Measurements from ENCODE around the gene ENC1. TPM values are rescaled to one million over a fixed set of nuclear protein-coding genes. Genes with fewer than 3 reads are reported as not detected.

ENC1 gene
- total RNA-seq, 1 donor from 2014 or later = 3.8 TPM

DNA sequence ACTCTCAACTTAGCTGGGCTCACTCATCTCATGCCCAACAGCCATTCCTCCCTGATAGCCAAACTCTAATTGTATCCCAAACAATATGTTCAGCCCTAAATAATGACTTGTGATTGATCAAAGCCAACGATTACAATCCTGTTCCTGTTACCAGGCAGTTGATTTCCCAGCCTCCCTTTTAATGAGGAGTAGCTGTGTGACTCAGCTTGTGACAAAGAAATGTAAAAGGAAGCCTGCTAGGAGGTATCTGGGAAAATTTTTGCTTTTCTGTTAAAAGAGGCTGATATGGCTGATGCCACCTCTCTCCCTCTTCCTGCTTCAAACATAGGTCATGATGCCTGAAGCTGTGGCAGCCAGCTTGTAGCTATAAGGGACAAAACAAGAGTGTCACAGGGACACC, 19.6 kb upstream of the ENC1 start:
- no peak for DNase-seq
- Histone ChIP-seq H3K27me3 (ENCODE audit: low read depth) (no peaks in the 10 kb centered on the region), H3K9me3 (replicated peaks) (no peaks in the 10 kb centered on the region), H3K4me1 (peaks cover 14% of the 10 kb centered on the region), H3K27ac (replicated peaks) (no peak overlapping the region), H3K4me3 (no peak overlapping the region), H3K36me3 (no peaks in the 10 kb centered on the region)
- intact Hi-C loops (cut with micrococcal nuclease) = no loop called here
- TF ChIP-seq, protein P1, sequence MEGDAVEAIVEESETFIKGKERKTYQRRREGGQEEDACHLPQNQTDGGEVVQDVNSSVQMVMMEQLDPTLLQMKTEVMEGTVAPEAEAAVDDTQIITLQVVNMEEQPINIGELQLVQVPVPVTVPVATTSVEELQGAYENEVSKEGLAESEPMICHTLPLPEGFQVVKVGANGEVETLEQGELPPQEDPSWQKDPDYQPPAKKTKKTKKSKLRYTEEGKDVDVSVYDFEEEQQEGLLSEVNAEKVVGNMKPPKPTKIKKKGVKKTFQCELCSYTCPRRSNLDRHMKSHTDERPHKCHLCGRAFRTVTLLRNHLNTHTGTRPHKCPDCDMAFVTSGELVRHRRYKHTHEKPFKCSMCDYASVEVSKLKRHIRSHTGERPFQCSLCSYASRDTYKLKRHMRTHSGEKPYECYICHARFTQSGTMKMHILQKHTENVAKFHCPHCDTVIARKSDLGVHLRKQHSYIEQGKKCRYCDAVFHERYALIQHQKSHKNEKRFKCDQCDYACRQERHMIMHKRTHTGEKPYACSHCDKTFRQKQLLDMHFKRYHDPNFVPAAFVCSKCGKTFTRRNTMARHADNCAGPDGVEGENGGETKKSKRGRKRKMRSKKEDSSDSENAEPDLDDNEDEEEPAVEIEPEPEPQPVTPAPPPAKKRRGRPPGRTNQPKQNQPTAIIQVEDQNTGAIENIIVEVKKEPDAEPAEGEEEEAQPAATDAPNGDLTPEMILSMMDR (IDR thresholded peaks at IDR 0.05; ENCODE audit: borderline replicate concordance) = no peak

DNA sequence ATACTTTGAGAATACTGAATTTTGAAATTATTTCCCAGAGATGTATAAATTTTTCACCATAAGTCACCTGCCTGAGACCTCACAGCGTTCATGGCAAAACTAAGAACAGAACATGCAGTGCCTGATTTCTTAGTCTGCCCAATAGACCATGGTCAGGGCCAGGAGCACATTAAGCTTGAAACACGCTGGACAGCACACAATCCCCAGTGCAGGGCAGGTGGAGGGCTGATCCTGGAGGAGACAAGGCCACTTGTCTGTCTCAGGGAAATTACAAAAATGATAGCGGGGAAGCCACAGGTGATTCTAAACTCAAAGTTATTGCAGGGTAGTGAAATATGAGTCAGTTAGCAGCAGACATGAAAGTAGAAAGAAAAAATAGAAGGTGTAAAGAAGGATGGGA, 18.6 kb upstream of the ENC1 start:
- TF ChIP-seq, protein P1 (IDR thresholded peaks at IDR 0.05; ENCODE audit: borderline replicate concordance) = no peak
- Histone ChIP-seq H3K4me1 (peaks cover 9% of the 10 kb centered on the region), H3K27ac (replicated peaks) (no peak overlapping the region), H3K27me3 (ENCODE audit: low read depth) (no peaks in the 10 kb centered on the region), H3K36me3 (no peaks in the 10 kb centered on the region), H3K4me3 (no peak overlapping the region), H3K9me3 (replicated peaks) (no peaks in the 10 kb centered on the region)
- intact Hi-C loops (cut with micrococcal nuclease) = no loop called here
- no peak for DNase-seq

GRCh38 chr5:74657165-74657564, 16.6 kb upstream of the ENC1 start:
- no peak overlapping the region for H3K4me3 ChIP-seq
- TF ChIP-seq, protein P1 (IDR thresholded peaks at IDR 0.05; ENCODE audit: borderline replicate concordance) = no peak
- no peak for DNase-seq
- no peaks in the 10 kb centered on the region for H3K9me3 ChIP-seq (replicated peaks)
- peaks cover 9% of the 10 kb centered on the region for H3K4me1 ChIP-seq
- H3K27ac ChIP-seq (replicated peaks) = no peak overlapping the region
- H3K27me3 ChIP-seq (ENCODE audit: low read depth) = no peaks in the 10 kb centered on the region
- H3K36me3 ChIP-seq = no peaks in the 10 kb centered on the region
- intact Hi-C loops (cut with micrococcal nuclease) = no loop called here

- Histone ChIP-seq H3K27me3 (ENCODE audit: low read depth) (no peaks in the 10 kb centered on the region), H3K9me3 (replicated peaks) (no peaks in the 10 kb centered on the region), H3K4me1 (peaks cover 9% of the 10 kb centered on the region), H3K27ac (replicated peaks) (no peak overlapping the region), H3K36me3 (no peaks in the 10 kb centered on the region), H3K4me3 (no peak overlapping the region)
- no peak for DNase-seq
- intact Hi-C loops (cut with micrococcal nuclease) = no loop called here
- TF ChIP-seq, protein P1 (IDR thresholded peaks at IDR 0.05; ENCODE audit: borderline replicate concordance) = no peak
Observed at GRCh38 chr5:74655716-74656115, 15.2 kb upstream of the ENC1 start.

- TF ChIP-seq, protein P1 (IDR thresholded peaks at IDR 0.05; ENCODE audit: borderline replicate concordance) = no peak
- Histone ChIP-seq H3K27me3 (ENCODE audit: low read depth) (no peaks in the 10 kb centered on the region), H3K9me3 (replicated peaks) (no peaks in the 10 kb centered on the region), H3K4me1 (peaks cover 9% of the 10 kb centered on the region), H3K36me3 (no peaks in the 10 kb centered on the region), H3K4me3 (no peak overlapping the region), H3K27ac (replicated peaks) (no peak overlapping the region)
- DNase-seq = no peak
- intact Hi-C loops (cut with micrococcal nuclease) = no loop called here
Observed at GRCh38 chr5:74655206-74655605, 14.7 kb upstream of the ENC1 start.

DNA sequence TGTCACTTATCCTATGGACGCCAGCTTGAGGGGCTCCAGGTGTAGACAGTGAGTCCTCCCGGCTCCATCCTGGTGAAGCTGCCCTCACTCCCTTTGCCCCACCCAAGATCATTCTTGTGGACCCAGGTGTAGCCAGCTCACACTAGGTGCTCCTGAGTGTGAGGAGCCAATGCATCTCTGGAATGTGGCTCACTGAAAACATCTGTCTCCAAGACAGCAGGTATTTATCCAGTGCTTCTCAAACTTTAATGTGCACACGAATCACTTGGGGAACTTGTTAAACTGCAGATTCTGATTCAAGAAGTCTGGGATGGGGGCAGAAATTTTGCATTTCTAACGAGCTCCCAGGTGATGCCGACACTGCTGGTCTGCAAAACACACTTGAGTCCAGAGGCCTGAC, 13.5 kb upstream of the ENC1 start:
- no peak for DNase-seq
- Histone ChIP-seq H3K27me3 (ENCODE audit: low read depth) (no peaks in the 10 kb centered on the region), H3K27ac (replicated peaks) (no peak overlapping the region), H3K9me3 (replicated peaks) (no peaks in the 10 kb centered on the region), H3K4me1 (peaks cover 14% of the 10 kb centered on the region), H3K4me3 (no peak overlapping the region), H3K36me3 (no peaks in the 10 kb centered on the region)
- intact Hi-C loops (cut with micrococcal nuclease) = no loop called here
- TF ChIP-seq, protein P1 (IDR thresholded peaks at IDR 0.05; ENCODE audit: borderline replicate concordance) = no peak
